Lung (tissue), 12 donors: ENCODE data around the gene ME1. TPM values are rescaled to one million over a fixed set of nuclear protein-coding genes. Genes with fewer than 3 reads are reported as not detected.

ENCODE experiments used
- ATAC-seq: fragments of 200-7000 bp; cut with Tn5 transposase; one replicate; pipeline ENCODE4 v1.9.1; 2020; ENCODE audit warnings: moderate number of reproducible peaks; ENCODE audit not compliant: insufficient read depth, low FRiP score
- DNase-seq, 3 donors: peaks; one replicate each; pipeline ENCODE4 v3.0.0-alpha.2; 2013 to 2017
- H3K27ac ChIP-seq, 2 donors: one replicate each; pipeline ENCODE4 v1.5.1; 2013; ENCODE audit warnings: mild to moderate bottlenecking in 2 of 2, moderate library complexity in 2 of 2, control low read depth in 1 of 2, inconsistent platforms in 1 of 2, low read depth in 1 of 2, low read length in 1 of 2
- H3K27me3 ChIP-seq, 3 donors: one replicate each; pipeline ENCODE4 v1.5.1; 2013; ENCODE audit warnings: low read length in 2 of 3; ENCODE audit not compliant: control insufficient read depth in 3 of 3, insufficient read depth in 3 of 3
- H3K36me3 ChIP-seq, 4 donors: one replicate each; pipeline ENCODE4 v1.5.1; 2013; ENCODE audit warnings: low read length in 4 of 4, mild to moderate bottlenecking in 1 of 4, moderate library complexity in 1 of 4; ENCODE audit not compliant: control insufficient read depth in 4 of 4, insufficient read depth in 4 of 4
- H3K4me1 ChIP-seq, 5 donors: one replicate each; pipeline ENCODE4 v1.5.1; 2013; ENCODE audit warnings: low read length in 5 of 5, mild to moderate bottlenecking in 2 of 5, moderate library complexity in 1 of 5; ENCODE audit not compliant: control insufficient read depth in 5 of 5, insufficient read depth in 5 of 5
- H3K4me3 ChIP-seq: one replicate; pipeline ENCODE4 v1.5.1; 2013; ENCODE audit warnings: mild to moderate bottlenecking, control low read depth, moderate library complexity
- H3K9ac ChIP-seq, 2 donors: one replicate each; pipeline ENCODE4 v1.5.1; 2013; ENCODE audit warnings: low read length in 2 of 2, control low read depth in 1 of 2; ENCODE audit not compliant: insufficient read depth in 1 of 2
- H3K9me3 ChIP-seq, 4 donors: one replicate each; pipeline ENCODE4 v1.5.1; 2013; ENCODE audit warnings: low read length in 3 of 4, mild to moderate bottlenecking in 1 of 4, moderate library complexity in 1 of 4; ENCODE audit not compliant: control insufficient read depth in 4 of 4, insufficient read depth in 3 of 4
- CTCF ChIP-seq: IDR thresholded peaks from 2 replicates; pipeline ENCODE4 v1.5.1; 2012; ENCODE audit warnings: mild to moderate bottlenecking; ENCODE audit errors: control extremely low read depth, extremely low read depth
- WGBS, 2 donors: extraction: QIAGEN DNeasy Blood & Tissue Kit; methylation state at CpG; one replicate each; pipeline ENCODE4 v1.1.7; 2013; 5-methylcytosine and 5-hydroxymethylcytosine counted together
- polyA plus RNA-seq, 2 donors: library from polyadenylated mRNA; stranded (reverse); fragments of 200-250 nt; gene quantifications; one replicate each; pipeline ENCODE4 v1.2.1, GENCODE V29; 2013
- total RNA-seq, 2 donors: library from RNA; depleted of rRNA in 1 of 2; stranded (reverse); fragments of >200 nt in 1 of 2; gene quantifications; one replicate each; pipeline ENCODE4 v1.2.1, GENCODE V29; 2014 to 2021
- donor health status: control.
- donor health status: control.
- donor health status: Bipolar disorder and iron deficiency.
- donor health status: healthy.
- donor health status: DM: yes; HTN: yes; CAD: no.

Gene ME1
- total and polyA plus RNA-seq, 4 donors = 4.9 to 17.5 (median 10.8) TPM

DNA sequence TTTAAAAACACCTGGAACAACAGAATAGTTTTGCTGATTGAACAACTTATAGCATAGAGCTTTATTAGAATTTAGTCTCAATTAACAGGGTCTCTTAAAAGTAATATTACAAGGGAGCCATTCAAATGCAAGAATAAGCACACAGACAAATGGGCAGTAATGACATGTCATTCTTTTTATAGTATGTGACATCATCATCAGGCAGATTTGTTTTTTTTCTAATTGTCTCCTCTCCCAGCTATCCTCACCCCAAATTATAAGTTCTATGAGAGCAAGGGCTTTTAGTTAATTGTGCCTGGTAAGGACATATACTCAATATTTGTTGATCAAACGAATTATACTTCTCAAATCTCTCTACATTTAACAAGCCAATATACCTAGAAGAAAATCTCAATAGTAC lies 248.7 kb downstream of the ME1 start:
- Histone ChIP-seq H3K4me1 (peaks cover 0 to 3% (median 0%) of the 10 kb centered on the region in 5 donors), H3K27ac (no peak overlapping the region), H3K27me3 (no peaks in the 10 kb centered on the region), H3K9me3 (no peaks in the 10 kb centered on the region), H3K9ac (no peak overlapping the region), H3K36me3 (peaks cover 18 to 59% (median 34%) of the 10 kb centered on the region in 4 donors), H3K4me3 (no peak overlapping the region)
- 88 to 94% methylated on average over 1 of the region's 1 CpG for WGBS, 2 donors
- TF ChIP-seq CTCF = no peak
- no peak for ATAC-seq
- no peak for DNase-seq

GRCh38 chr6:83180426-83180950 lies 250.4 kb downstream of the ME1 start:
- H3K27ac ChIP-seq = no peak overlapping the region
- H3K9ac ChIP-seq = no peak overlapping the region
- DNase-seq = no peak
- H3K36me3 ChIP-seq = peaks cover 12 to 55% (median 40%) of the 10 kb centered on the region in 4 donors
- H3K4me1 ChIP-seq = peaks cover 0 to 5% (median 3%) of the 10 kb centered on the region in 5 donors
- TF ChIP-seq CTCF = no peak
- H3K9me3 ChIP-seq = no peaks in the 10 kb centered on the region
- ATAC-seq = no peak
- H3K27me3 ChIP-seq = no peaks in the 10 kb centered on the region
- no peak overlapping the region for H3K4me3 ChIP-seq

GRCh38 chr6:83176246-83176645 lies 254.6 kb downstream of the ME1 start:
- Histone ChIP-seq H3K4me1 (peaks cover 0 to 5% (median 0%) of the 10 kb centered on the region in 5 donors), H3K27me3 (no peaks in the 10 kb centered on the region), H3K9me3 (no peaks in the 10 kb centered on the region), H3K36me3 (peaks cover 3 to 51% (median 39%) of the 10 kb centered on the region in 4 donors), H3K9ac (no peak overlapping the region), H3K27ac (no peak overlapping the region), H3K4me3 (no peak overlapping the region)
- TF ChIP-seq CTCF = no peak
- ATAC-seq (no peak), DNase-seq (peak; percentile 48 to 89 (median 87))
- 86 to 90% methylated on average over 4 of the region's 4 CpGs for WGBS, 2 donors

DNA sequence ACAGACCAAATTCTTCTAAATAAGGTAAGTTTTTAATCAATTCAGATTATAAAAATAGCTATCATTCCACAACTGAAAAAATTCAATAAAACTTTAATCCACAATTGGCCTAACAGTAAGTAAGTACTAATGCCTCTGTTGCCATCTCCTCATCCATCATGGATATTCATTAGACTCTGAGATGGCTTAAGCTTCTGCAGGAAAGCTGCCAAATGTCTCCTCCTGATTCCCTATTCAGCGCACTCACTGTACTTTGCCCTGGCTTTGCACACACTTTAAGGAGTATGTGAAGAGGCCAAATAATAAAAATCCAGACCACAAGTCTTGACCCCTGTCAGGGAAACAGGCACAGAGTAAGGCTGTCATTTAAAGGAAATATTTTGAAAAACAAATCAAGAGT lies 261.3 kb downstream of the ME1 start:
- Histone ChIP-seq H3K27me3 (no peaks in the 10 kb centered on the region), H3K4me1 (no peaks in the 10 kb centered on the region), H3K36me3 (peaks cover 19 to 75% (median 42%) of the 10 kb centered on the region in 4 donors), H3K9ac (no peak overlapping the region), H3K9me3 (no peaks in the 10 kb centered on the region), H3K27ac (no peak overlapping the region), H3K4me3 (no peak overlapping the region)
- no peak for ATAC-seq
- DNase-seq = peak in 2 of 3 donors; percentile 21 to 30
- WGBS, 2 donors = 76 to 90% methylated on average over 1 of the region's 1 CpG
- TF ChIP-seq CTCF = no peak
